HG03457 (cell line): ENCODE results near the gene SF1.
A peak's percentile ranks its signal among the peaks of the same experiment; 100 is the strongest.

Experiments
- ATAC-seq: cut with Tn5 transposase; IDR thresholded peaks from one replicate; pipeline ENCODE4 v1.9.1; 2021; ENCODE audit warnings: moderate number of reproducible peaks; ENCODE audit not compliant: unreplicated experiment

SF1 gene

GRCh38 chr11:64728757-64729365, 49.5 kb downstream of the SF1 start:
- ATAC-seq, result no peak

- ATAC-seq, result no peak
Observed at GRCh38 chr11:64726867-64727530, 51.3 kb downstream of the SF1 start.

- ATAC-seq, result no peak
Observed at GRCh38 chr11:64726211-64726641, 52.1 kb downstream of the SF1 start.

- no peak for ATAC-seq
Observed at GRCh38 chr11:64724863-64725532, 53.3 kb downstream of the SF1 start.

- no peak for ATAC-seq
Observed at GRCh38 chr11:64723907-64724862, 54.2 kb downstream of the SF1 start.

GRCh38 chr11:64723117-64723906, 55.0 kb downstream of the SF1 start, which contains the start of gene NRXN2:
Gene NRXN2 (minus strand): TSS chr11:64723197. CDS start chr11:64713699, 9,498 bp downstream.
- ATAC-seq, result peak; percentile 70

GRCh38 chr11:64722141-64723065, 55.9 kb downstream of the SF1 start:
- no peak for ATAC-seq

GRCh38 chr11:64721359-64721699, 57.0 kb downstream of the SF1 start:
- ATAC-seq, result no peak

- ATAC-seq, result no peak
Observed at GRCh38 chr11:64720640-64721358, 57.5 kb downstream of the SF1 start.

- no peak for ATAC-seq
Observed at GRCh38 chr11:64720167-64720566, 58.2 kb downstream of the SF1 start.

GRCh38 chr11:64719406-64719805, 58.9 kb downstream of the SF1 start:
- no peak for ATAC-seq

GRCh38 chr11:64718780-64719124, 59.6 kb downstream of the SF1 start:
- ATAC-seq, result no peak

- no peak for ATAC-seq
Observed at GRCh38 chr11:64718084-64718779, 60.1 kb downstream of the SF1 start.

- ATAC-seq, result no peak
Observed at GRCh38 chr11:64717268-64717578, 61.1 kb downstream of the SF1 start.

- no peak for ATAC-seq
Observed at GRCh38 chr11:64716473-64717267, 61.7 kb downstream of the SF1 start.

- no peak for ATAC-seq
Observed at GRCh38 chr11:64715756-64716472, 62.4 kb downstream of the SF1 start.

- no peak for ATAC-seq
Observed at GRCh38 chr11:64715110-64715509, 63.2 kb downstream of the SF1 start.
